Astrocyte of the hippocampus (primary cell): ENCODE results near the gene MAJIN.

ENCODE experiments used
- DNase-seq: peaks from one replicate; pipeline ENCODE4 v3.0.0; 2011; ENCODE audit warnings: low read depth, low spot score

MAJIN gene

GRCh38 chr11:64893194-64894069 lies 78.5 kb downstream of the MAJIN start:
- no peak for DNase-seq

GRCh38 chr11:64892838-64893193 lies 79.1 kb downstream of the MAJIN start:
- no peak for DNase-seq

DNA sequence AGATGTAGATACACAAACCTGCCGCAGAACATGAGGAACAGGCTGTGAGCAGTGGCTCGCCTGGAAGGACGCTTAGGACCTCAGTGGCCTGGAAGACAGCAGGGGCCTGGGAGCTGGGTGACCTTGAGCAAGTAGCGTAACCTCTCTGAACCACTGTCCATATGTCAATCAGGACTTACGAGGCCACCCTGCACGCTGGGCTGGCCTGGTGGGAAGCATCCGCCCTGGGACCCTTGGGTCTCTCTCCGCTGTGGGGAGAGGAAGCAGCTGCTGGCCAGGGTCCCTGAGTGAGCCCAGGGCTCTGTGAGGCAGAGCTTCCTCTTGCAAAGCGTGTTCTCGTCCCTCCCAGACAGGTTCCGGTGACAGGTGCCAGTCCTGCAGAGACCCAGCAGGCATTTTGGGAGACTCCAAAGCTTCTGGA lies 79.5 kb downstream of the MAJIN start:
- no peak for DNase-seq

DNA sequence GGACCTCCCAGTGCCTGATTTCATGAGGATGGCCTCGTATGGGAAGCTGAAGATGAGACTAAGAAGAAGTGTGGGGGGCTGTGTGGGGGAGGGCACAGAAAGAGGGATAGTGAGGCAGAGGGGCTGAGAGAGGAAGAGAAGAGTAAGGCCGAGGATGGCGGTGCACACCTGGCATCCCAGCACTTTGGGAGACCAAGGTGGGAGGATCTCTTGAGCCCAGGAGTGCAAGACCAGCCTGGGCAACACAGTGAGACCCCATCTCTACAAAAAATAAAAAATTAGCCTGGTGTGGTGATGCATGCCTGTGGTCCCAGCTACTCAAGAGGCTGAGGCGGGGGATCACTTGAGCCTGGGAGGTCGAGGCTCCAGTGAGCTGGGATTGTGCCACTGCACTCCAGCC lies 80.0 kb downstream of the MAJIN start:
- no peak for DNase-seq

DNA sequence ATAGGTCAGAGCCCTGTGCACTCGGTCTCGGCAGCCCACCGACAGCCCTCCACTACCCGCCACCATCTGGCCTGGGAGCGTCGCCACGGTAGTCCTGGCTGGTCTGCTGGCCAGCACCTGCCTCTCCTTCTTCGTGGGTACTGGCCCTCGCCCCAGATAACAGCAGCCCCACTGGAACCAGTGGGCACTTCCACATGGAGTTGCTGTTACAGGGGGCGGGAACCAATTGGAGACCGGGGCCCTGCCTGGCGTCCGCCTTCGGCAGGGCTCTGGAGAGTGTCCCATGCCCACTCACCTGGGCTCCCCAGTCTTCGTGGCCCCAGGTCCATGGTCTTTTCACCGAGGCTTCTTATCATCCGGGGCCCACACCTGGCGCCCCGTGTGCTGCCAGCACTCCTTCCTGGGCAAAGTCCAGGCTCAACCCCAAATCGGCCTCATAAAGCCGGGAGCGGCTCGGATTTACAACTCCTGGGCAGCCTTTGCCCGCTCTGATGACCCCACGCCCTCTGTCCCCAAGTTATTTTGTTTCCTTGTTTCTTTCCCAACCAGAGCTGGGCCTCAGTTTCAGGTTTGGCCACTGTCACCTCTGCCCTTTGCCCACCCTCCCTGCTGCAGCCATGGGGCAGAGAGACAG lies 80.6 kb downstream of the MAJIN start:
- DNase-seq: no peak

DNA sequence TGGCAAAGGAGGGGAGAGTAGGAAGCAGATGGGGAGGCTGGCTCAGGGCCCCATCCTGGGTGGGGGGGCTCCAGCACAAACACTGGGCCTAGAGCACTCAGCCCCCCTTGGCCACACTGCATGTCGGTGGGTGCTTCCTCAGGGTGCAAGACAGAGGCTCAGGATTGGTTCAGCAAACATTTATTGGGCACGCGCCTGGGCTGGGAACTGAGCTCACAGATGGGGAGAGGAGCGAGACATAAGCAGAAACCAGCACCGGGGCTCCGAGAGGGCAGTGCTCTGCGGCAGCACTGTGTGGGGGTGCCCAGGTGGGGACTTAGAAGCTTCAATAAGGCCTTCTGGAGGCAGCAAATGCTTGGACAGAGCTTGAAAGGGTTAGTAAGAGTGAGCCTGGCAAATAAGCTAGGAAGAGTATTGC lies 81.4 kb downstream of the MAJIN start:
- no peak for DNase-seq

GRCh38 chr11:64888729-64889511 lies 83.0 kb downstream of the MAJIN start:
- DNase-seq: no peak

GRCh38 chr11:64888406-64888728 lies 83.5 kb downstream of the MAJIN start:
- DNase-seq: no peak
